GM12865 (cell line): Measurements from ENCODE around the gene ZNF618.

Experiments used
- DNase-seq: peaks from one replicate; pipeline ENCODE4 v3.0.0; 2010; ENCODE audit warnings: low read depth
- H3K4me3 ChIP-seq: 2 replicates; pipeline ENCODE4 v1.5.1; 2011; ENCODE audit warnings: mild to moderate bottlenecking, low read depth, low read length, control low read depth
- CTCF ChIP-seq: IDR thresholded peaks from 2 replicates; pipeline ENCODE4 v1.5.1; 2011; ENCODE audit warnings: low read length, control low read depth, low read depth, inconsistent platforms; ENCODE audit not compliant: insufficient read depth; ENCODE audit errors: missing control alignments

ZNF618 gene

DNA sequence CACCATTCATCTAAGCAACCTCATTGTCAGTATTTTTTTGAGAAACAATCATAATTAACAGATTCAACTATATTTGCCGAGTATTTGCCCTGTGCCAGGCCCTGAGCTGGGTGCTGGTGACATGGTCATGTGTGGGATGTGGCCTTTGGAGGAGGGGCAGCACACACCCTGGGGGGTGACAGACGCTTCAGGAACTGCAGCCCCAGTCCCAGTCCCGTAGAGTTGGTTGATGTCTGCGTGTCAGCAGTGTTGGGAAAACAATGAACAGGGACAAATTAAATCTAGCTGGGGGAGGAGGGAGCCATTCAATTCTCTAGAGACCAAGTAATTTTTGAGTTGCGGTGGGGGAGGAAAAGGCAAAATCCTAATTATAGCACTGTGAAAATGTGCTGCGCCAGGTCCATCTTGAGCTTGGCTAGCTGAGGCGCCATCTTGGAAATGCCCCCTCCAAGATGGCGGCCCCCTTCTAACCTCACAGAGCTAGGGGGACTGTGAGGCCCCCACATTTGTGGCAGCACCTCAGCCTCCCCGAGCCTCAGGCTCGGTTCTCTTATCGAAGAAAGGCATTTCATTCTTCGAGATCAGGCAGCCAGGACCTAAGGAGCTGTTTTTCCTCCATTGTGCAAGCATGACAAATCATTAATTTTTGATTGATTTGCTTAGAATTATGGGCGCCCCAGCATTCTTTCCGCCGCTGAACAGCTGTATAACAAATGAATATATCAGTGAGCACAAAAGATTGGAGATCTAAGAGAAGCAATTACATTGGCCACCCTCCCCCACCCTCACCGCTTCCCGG is 87.8 kb downstream of the ZNF618 start:
- DNase-seq = no peak
- H3K4me3 ChIP-seq = no peak overlapping the region
- no peak for TF ChIP-seq CTCF

DNA sequence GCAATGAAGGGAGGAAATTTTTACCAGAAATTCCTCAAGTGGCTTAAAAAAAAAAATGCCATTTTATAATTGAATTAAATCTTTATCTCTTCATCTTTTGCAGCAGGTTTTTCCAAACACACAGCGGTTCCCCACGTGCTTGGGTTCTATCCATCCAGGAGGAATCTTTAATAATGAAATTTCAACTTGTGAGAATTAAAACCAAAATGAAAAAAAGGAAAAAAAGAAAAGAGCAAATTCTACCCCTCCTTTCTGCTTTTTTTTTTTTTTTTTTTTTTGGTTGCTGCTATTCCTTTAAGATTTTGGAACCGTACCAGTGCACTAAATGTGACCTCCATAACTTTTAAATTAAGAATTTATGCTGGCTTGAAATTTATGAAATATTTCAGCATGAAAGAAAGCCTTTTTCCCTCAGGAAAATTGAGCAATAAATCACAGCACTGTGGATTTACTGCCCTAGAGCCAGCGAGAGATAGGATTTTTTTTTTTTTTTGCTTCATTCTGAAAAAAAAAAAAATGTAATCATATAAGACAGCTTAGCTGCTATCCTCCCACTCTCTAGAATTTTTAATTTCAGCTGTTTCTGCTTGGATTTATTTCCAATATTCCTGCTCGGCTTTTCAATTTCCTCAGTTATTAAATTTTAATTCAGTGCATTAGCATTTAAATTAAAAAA is 88.5 kb downstream of the ZNF618 start:
- no peak for TF ChIP-seq CTCF
- no peak for DNase-seq
- no peak overlapping the region for H3K4me3 ChIP-seq

GRCh38 chr9:113966394-113966793 is 90.3 kb downstream of the ZNF618 start:
- H3K4me3 ChIP-seq = no peak overlapping the region
- no peak for TF ChIP-seq CTCF
- DNase-seq = no peak

DNA sequence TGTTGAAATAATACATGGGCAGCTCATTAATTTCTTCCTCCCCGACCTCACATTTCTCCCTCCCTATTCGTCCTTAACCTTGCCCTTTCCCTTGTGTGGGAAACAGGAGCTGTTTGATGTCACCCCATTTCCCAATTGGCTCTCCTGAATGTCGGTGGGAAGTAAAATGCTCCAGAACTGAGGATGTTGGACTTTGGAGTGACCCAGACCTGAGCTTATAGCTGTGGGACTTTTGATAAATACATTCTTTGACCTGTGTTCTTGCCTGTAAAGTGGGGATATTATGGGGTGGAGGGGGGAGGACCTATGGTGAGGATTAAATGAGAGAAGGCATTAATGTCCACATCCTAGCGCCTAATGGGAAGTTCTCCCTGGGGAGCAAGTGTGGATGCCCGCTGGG is 91.3 kb downstream of the ZNF618 start:
- TF ChIP-seq CTCF = no peak
- no peak overlapping the region for H3K4me3 ChIP-seq
- DNase-seq = no peak

DNA sequence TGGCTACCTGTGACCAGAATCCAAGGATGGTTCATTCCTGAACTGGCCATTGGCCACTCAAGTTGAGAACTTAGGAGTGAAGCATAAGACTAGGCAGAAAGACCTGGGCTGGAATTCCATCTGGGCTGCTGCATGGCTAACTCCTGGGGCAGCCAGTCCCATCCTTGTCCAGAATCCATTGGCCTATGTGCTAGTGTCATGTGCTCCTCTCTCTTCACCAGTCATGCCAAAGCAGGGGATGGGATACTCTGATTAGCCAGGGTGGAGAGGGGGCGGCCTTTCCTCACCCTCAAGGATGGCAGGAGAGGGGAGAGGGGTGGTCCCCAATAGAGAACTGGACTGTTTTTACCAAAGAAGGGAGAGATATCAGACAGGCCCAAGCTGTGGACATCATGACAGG is 93.2 kb downstream of the ZNF618 start:
- no peak overlapping the region for H3K4me3 ChIP-seq
- TF ChIP-seq CTCF = no peak
- DNase-seq = no peak

DNA sequence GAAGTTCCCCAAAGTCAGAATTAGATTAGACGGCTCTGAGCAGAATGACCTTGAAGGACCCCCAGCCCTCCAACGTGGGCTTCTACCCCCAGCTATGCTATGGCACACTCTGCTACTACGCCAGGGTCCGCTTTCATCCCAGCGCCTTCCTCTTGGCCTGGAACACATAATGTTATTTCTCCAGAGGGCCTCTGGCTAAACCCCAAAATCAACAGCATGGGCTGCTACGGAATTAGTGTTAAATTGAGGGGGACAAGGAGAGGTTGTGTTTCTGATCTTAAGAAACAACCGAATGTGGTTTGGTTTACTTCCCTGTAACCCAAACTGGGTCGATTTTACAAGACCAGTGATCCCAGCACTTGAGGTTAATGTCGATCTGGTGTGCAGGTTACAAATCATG is 97.1 kb downstream of the ZNF618 start:
- no peak for DNase-seq
- no peak for TF ChIP-seq CTCF
- H3K4me3 ChIP-seq = no peak overlapping the region
